Uterus (tissue), 2 donors: Measurements from ENCODE around the gene DOCK3.

Experiments used
- CTCF ChIP-seq, 4 experiments: fragments of 200-600 bp in 2 of 4; fragments of 450-650 bp in 2 of 4; sonication (generic) in 2 of 4; IDR thresholded peaks; one replicate each; pipeline ENCODE4 v1.5.1; 2016 to 2019; ENCODE audit warnings: antibody characterized with exemption in 4 of 4, mild to moderate bottlenecking in 2 of 4, moderate library complexity in 1 of 4
- POLR2A ChIP-seq, 2 donors: fragments of 450-650 bp; IDR thresholded peaks; one replicate each; pipeline ENCODE4 v1.6.1; 2016; ENCODE audit warnings: antibody characterized with exemption in 2 of 2, mild to moderate bottlenecking in 1 of 2, moderate library complexity in 1 of 2

DNA sequence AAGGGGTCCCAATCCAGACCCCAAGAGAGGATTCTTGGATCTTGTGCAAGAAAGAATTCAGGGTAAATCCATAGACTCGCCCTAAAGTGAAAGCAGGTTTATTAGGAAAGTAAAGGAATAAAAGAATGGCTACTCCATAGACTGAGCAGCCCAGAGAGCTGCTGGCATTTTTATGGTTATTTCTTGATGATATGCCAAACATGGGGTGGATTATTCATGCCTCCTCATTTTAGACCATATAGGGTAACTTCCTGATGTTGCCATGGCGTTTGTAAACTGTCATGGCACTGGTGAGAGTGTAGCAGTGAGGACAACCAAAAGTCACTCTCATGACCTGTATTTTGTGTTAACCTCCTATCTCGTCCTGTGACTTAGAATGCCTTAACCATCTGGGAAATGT is 142.2 kb downstream of the DOCK3 start:
- TF ChIP-seq POLR2A (IDR thresholded peaks at IDR 0.05) (no peak), CTCF (IDR thresholded peaks at IDR 0.05) (no peak)
